IMR-90 (cell line): Measurements from ENCODE around the gene SUGCT. TPM values are rescaled to one million over a fixed set of nuclear protein-coding genes. Genes with fewer than 3 reads are reported as not detected.

ENCODE experiments used
- ATAC-seq: fragments of 200-7000 bp; cut with Tn5 transposase; 2 replicates; pipeline ENCODE4 v1.9.1; 2020; ENCODE audit warnings: low read depth, mild to moderate bottlenecking, moderate library complexity
- BruUV-seq: library from RNA; stranded (reverse); fragments of 400-500 nt; replicated peaks from 2 replicates; lab custom pipeline; 2021; lab: Mats Ljungman, UMichigan
- CTCF ChIA-PET: fragments of 300-600 bp; formaldehyde crosslinking; extraction: SDS; loops from one replicate; lab custom pipeline; 2021; ENCODE audit warnings: antibody characterized with exemption; lab: Yijun Ruan, JAX
- POLR2A ChIA-PET: fragments of 300-600 bp; sonication (Branson Sonifier 250); formaldehyde crosslinking; loops from one replicate; lab custom pipeline; 2022; ENCODE audit warnings: antibody characterized with exemption; ENCODE audit not compliant: unreplicated experiment; lab: Charles Lee
- DNase-seq: peaks from one replicate; pipeline ENCODE4 v3.0.0; 2013
- H2AFZ ChIP-seq: replicated peaks from 2 replicates; pipeline ENCODE3; 2013; ENCODE audit warnings: low read length, mild to moderate bottlenecking; ENCODE audit not compliant: poor library complexity
- H2AK5ac ChIP-seq: 2 replicates; pipeline ENCODE4 v1.6.1; 2013; ENCODE audit warnings: low read depth, low read length, inconsistent platforms
- H2AK9ac ChIP-seq: replicated peaks from 2 replicates; pipeline ENCODE3; 2013; ENCODE audit warnings: mild to moderate bottlenecking, low read depth, low read length, moderate library complexity; ENCODE audit not compliant: poor library complexity
- H2BK120ac ChIP-seq: 2 replicates; pipeline ENCODE4 v1.6.1; 2013; ENCODE audit warnings: low read depth, low read length, inconsistent platforms
- H2BK15ac ChIP-seq: 3 replicates; pipeline ENCODE4 v1.6.1; 2013; ENCODE audit warnings: low read depth, low read length, inconsistent platforms
- H2BK20ac ChIP-seq: 2 replicates; pipeline ENCODE4 v1.6.1; 2013; ENCODE audit warnings: low read depth, mild to moderate bottlenecking, inconsistent platforms, low read length, moderate library complexity
- H2BK5ac ChIP-seq: 2 replicates; pipeline ENCODE4 v1.6.1; 2013; ENCODE audit warnings: mild to moderate bottlenecking, low read depth, low read length, inconsistent platforms; ENCODE audit not compliant: poor library complexity, severe bottlenecking
- H3K14ac ChIP-seq: replicated peaks from 2 replicates; pipeline ENCODE4 v1.6.1; 2013; ENCODE audit warnings: low read depth, low read length, inconsistent platforms
- H3K18ac ChIP-seq: 2 replicates; pipeline ENCODE4 v1.6.1; 2013; ENCODE audit warnings: low read depth, low read length, control low read depth
- H3K23ac ChIP-seq: 2 replicates; pipeline ENCODE4 v1.6.1; 2013; ENCODE audit warnings: low read depth, low read length, inconsistent platforms
- H3K27ac ChIP-seq: 2 replicates; pipeline ENCODE4 v1.5.1; 2013; ENCODE audit warnings: mild to moderate bottlenecking, control low read depth, low read length; ENCODE audit not compliant: insufficient read depth
- H3K27me3 ChIP-seq: 2 replicates; pipeline ENCODE4 v1.6.1; 2013; ENCODE audit warnings: low read length; ENCODE audit not compliant: control insufficient read depth, insufficient read depth
- H3K36me3 ChIP-seq: 2 replicates; pipeline ENCODE4 v1.6.1; 2013; ENCODE audit warnings: low read length, mixed read lengths; ENCODE audit not compliant: control insufficient read depth, insufficient read depth
- H3K4ac ChIP-seq: 2 replicates; pipeline ENCODE4 v1.6.1; 2013; ENCODE audit warnings: low read depth, low read length, inconsistent platforms
- H3K4me1 ChIP-seq: 2 replicates; pipeline ENCODE4 v1.6.1; 2013; ENCODE audit warnings: low read length, mixed read lengths; ENCODE audit not compliant: control insufficient read depth, insufficient read depth
- H3K4me2 ChIP-seq: 2 replicates; pipeline ENCODE4 v1.6.1; 2013; ENCODE audit warnings: low read depth, mild to moderate bottlenecking, control low read depth, low read length, moderate library complexity
- H3K4me3 ChIP-seq: 2 replicates; pipeline ENCODE4 v1.5.1; 2013; ENCODE audit warnings: low read depth, mild to moderate bottlenecking, control low read depth, low read length, moderate library complexity; ENCODE audit not compliant: insufficient read depth
- H3K56ac ChIP-seq: 2 replicates; pipeline ENCODE4 v1.6.1; 2013; ENCODE audit warnings: low read length, inconsistent platforms; ENCODE audit not compliant: insufficient read depth; ENCODE audit errors: extremely low read depth
- H3K79me1 ChIP-seq, 2 experiments: 2 replicates each; pipeline ENCODE4 v1.6.1; 2013; ENCODE audit warnings: low read length in 2 of 2, inconsistent platforms in 1 of 2, low read depth in 1 of 2
- H3K9ac ChIP-seq: 2 replicates; pipeline ENCODE4 v1.6.1; 2013; ENCODE audit warnings: low read depth, low read length, control low read depth
- H3K9me1 ChIP-seq: 2 replicates; pipeline ENCODE4 v1.6.1; 2013; ENCODE audit warnings: low read length, inconsistent platforms; ENCODE audit not compliant: insufficient read depth
- H3K9me3 ChIP-seq: 2 replicates; pipeline ENCODE4 v1.6.1; 2013; ENCODE audit warnings: low read length; ENCODE audit not compliant: control insufficient read depth, insufficient read depth
- H4K20me1 ChIP-seq: 2 replicates; pipeline ENCODE4 v1.6.1; 2013; ENCODE audit warnings: low read length, inconsistent platforms; ENCODE audit not compliant: insufficient read depth
- H4K5ac ChIP-seq: 2 replicates; pipeline ENCODE4 v1.6.1; 2013; ENCODE audit warnings: mild to moderate bottlenecking, low read depth, low read length, control low read depth
- H4K8ac ChIP-seq, 2 experiments: 2 replicates each; pipeline ENCODE4 v1.6.1; 2013; ENCODE audit warnings: low read depth in 2 of 2, low read length in 2 of 2, control low read depth in 1 of 2, inconsistent platforms in 1 of 2
- H4K91ac ChIP-seq: 2 replicates; pipeline ENCODE4 v1.6.1; 2013; ENCODE audit warnings: low read depth, low read length, inconsistent platforms; ENCODE audit not compliant: insufficient read depth
- BHLHE40 ChIP-seq: fragments of 150-350 bp; IDR thresholded peaks from 2 replicates; pipeline ENCODE4 v1.6.1; 2016; ENCODE audit warnings: mild to moderate bottlenecking, low read depth, low read length
- CEBPB ChIP-seq: IDR thresholded peaks from 2 replicates; pipeline ENCODE4 v1.6.1; 2012; ENCODE audit warnings: low read depth, low read length, improper control_type of control experiment
- CHD1 ChIP-seq: IDR thresholded peaks from 2 replicates; pipeline ENCODE4 v1.6.1; 2012; ENCODE audit warnings: low read depth, low read length, improper control_type of control experiment
- CTCF ChIP-seq: conservative IDR thresholded peaks from 2 replicates; pipeline ENCODE4 v1.5.1; 2012; ENCODE audit warnings: mild to moderate bottlenecking, low read depth, low read length, improper control_type of control experiment
- ELK1 ChIP-seq: fragments of 150-350 bp; IDR thresholded peaks from 2 replicates; pipeline ENCODE4 v1.6.1; 2016; ENCODE audit warnings: low read depth, mild to moderate bottlenecking, low read length, moderate library complexity, borderline replicate concordance
- FOS ChIP-seq: fragments of 150-350 bp; IDR thresholded peaks from 2 replicates; pipeline ENCODE4 v1.6.1; 2016; ENCODE audit warnings: low read depth, low read length
- MAFK ChIP-seq: IDR thresholded peaks from 2 replicates; pipeline ENCODE4 v1.6.1; 2012; ENCODE audit warnings: low read depth, low read length, improper control_type of control experiment
- MAZ ChIP-seq: IDR thresholded peaks from 2 replicates; pipeline ENCODE4 v1.6.1; 2012; ENCODE audit warnings: low read depth, mild to moderate bottlenecking, low read length, improper control_type of control experiment, moderate library complexity, borderline replicate concordance
- MXI1 ChIP-seq: IDR thresholded peaks from 2 replicates; pipeline ENCODE4 v1.6.1; 2012; ENCODE audit warnings: low read depth, mild to moderate bottlenecking, low read length, moderate library complexity, borderline replicate concordance
- NFE2L2 ChIP-seq: fragments of 150-350 bp; IDR thresholded peaks from 2 replicates; pipeline ENCODE4 v1.6.1; 2016; ENCODE audit warnings: low read depth, mild to moderate bottlenecking, low read length
- POLR2A ChIP-seq: IDR thresholded peaks from 2 replicates; pipeline ENCODE4 v1.6.1; 2012; ENCODE audit warnings: mild to moderate bottlenecking, low read depth, low read length
- RAD21 ChIP-seq: IDR thresholded peaks from 2 replicates; pipeline ENCODE4 v1.6.1; 2012; ENCODE audit warnings: low read length, improper control_type of control experiment
- RCOR1 ChIP-seq: IDR thresholded peaks from 2 replicates; pipeline ENCODE4 v1.6.1; 2012; ENCODE audit warnings: mild to moderate bottlenecking, low read length, improper control_type of control experiment; ENCODE audit not compliant: insufficient replicate concordance
- RFX5 ChIP-seq: IDR thresholded peaks from 2 replicates; pipeline ENCODE4 v1.8.0; 2012; ENCODE audit warnings: low read depth, mild to moderate bottlenecking, low read length, moderate library complexity
- SMC3 ChIP-seq: fragments of 150-350 bp; IDR thresholded peaks from 2 replicates; pipeline ENCODE4 v1.6.1; 2016; ENCODE audit warnings: low read depth, mild to moderate bottlenecking, antibody characterized with exemption, low read length, moderate library complexity
- USF2 ChIP-seq: fragments of 150-350 bp; IDR thresholded peaks from 2 replicates; pipeline ENCODE4 v1.6.1; 2017; ENCODE audit warnings: mild to moderate bottlenecking, antibody characterized with exemption, low read length, low read depth
- dilution Hi-C: fragments of 300-500 bp; cut with HindIII; formaldehyde crosslinking; loops from one replicate; pipeline ENCODE4 v1.14.3; 2018; ENCODE audit warnings: low sequenced_read_pairs; ENCODE audit not compliant: unreplicated experiment
- in situ Hi-C: fragments of 300-500 bp; cut with MboI; formaldehyde crosslinking; loops from 3 replicates; pipeline ENCODE4 v1.14.3; 2019; ENCODE audit warnings: low sequenced_read_pairs, inconsistent platforms, mixed read lengths
- intact Hi-C: fragments of 100-400 bp; cut with micrococcal nuclease; formaldehyde crosslinking; loops from 2 replicates; pipeline ENCODE4 v1.10.0; 2022
- polyA plus RNA-seq, 3 experiments: library from polyadenylated mRNA; depleted of rRNA; stranded (reverse); fragments of >200 nt; gene quantifications; 2 replicates each; pipeline ENCODE4 v1.2.3, GENCODE V29; 2012; ENCODE audit warnings: low replicate concordance in 1 of 3
- total RNA-seq: library from RNA; depleted of rRNA; stranded (reverse); fragments of >200 nt; gene quantifications from 2 replicates; pipeline ENCODE4 v1.2.3, GENCODE V29; 2012

The SUGCT gene
- total and polyA plus RNA-seq, 2 of the 4 experiments (the other 2 are of a cell fraction) = 5.9 to 8.3 TPM

- Histone ChIP-seq H3K9me3 (peaks cover 3% of the 10 kb centered on the region), H2AK5ac (peak overlapping the region; percentile 35; the same call in 1 of the 2 replicates), H2BK5ac (no peak overlapping the region), H2BK15ac (no peak overlapping the region), H2BK20ac (no peak overlapping the region; the same call in 1 of the 2 replicates), H3K9ac (no peak overlapping the region), H3K4me3 (no peak overlapping the region), H4K20me1 (no peaks in the 10 kb centered on the region), H3K14ac (0 out of 2 replicates have a peak overlapping the region, but pooled peaks have one; percentile 34), H4K91ac (no peak overlapping the region), H3K4me1 (peaks cover 3% of the 10 kb centered on the region; the same call in 1 of the 2 replicates), H3K36me3 (no peaks in the 10 kb centered on the region), H3K4ac (no peak overlapping the region), H2AK9ac (no peak overlapping the region), H4K8ac (no peak overlapping the region), H2AFZ (no peak overlapping the region), H2BK120ac (no peak overlapping the region), H3K27me3 (no peaks in the 10 kb centered on the region), H4K5ac (no peak overlapping the region), H3K9me1 (no peaks in the 10 kb centered on the region), H3K79me1 (no peaks in the 10 kb centered on the region), H3K18ac (no peak overlapping the region), H3K4me2 (no peak overlapping the region), H3K27ac (no peak overlapping the region), H3K56ac (no peak overlapping the region), H3K23ac (no peak overlapping the region)
- ChIA-PET CTCF (no interaction called here), POLR2A (no interaction called here)
- ATAC-seq (peak; percentile 44; the same call in 1 of the 2 replicates), DNase-seq (peak; percentile 12)
- intact Hi-C loops (no loop called here), in situ Hi-C loops (no loop called here), dilution Hi-C loops (no loop called here)
- TF ChIP-seq POLR2A (no peak), MAFK (no peak), RFX5 (no peak), CEBPB (no peak; the same call in 1 of the 2 replicates), RAD21 (no peak), NFE2L2 (no peak), USF2 (no peak), FOS (no peak), CTCF (no peak), ELK1 (no peak), RCOR1 (no peak), CHD1 (no peak), MAZ (no peak), SMC3 (no peak), MXI1 (no peak), BHLHE40 (no peak)
- no TSS peak for BruUV-seq
These were observed 735.3 kb downstream of the SUGCT start for GRCh38 chr7:40870108-40870507.
